ENCODE data around the gene RBM15. TPM values are rescaled to one million over a fixed set of nuclear protein-coding genes. Genes with fewer than 3 reads are reported as not detected.

The RBM15 gene, protein sequence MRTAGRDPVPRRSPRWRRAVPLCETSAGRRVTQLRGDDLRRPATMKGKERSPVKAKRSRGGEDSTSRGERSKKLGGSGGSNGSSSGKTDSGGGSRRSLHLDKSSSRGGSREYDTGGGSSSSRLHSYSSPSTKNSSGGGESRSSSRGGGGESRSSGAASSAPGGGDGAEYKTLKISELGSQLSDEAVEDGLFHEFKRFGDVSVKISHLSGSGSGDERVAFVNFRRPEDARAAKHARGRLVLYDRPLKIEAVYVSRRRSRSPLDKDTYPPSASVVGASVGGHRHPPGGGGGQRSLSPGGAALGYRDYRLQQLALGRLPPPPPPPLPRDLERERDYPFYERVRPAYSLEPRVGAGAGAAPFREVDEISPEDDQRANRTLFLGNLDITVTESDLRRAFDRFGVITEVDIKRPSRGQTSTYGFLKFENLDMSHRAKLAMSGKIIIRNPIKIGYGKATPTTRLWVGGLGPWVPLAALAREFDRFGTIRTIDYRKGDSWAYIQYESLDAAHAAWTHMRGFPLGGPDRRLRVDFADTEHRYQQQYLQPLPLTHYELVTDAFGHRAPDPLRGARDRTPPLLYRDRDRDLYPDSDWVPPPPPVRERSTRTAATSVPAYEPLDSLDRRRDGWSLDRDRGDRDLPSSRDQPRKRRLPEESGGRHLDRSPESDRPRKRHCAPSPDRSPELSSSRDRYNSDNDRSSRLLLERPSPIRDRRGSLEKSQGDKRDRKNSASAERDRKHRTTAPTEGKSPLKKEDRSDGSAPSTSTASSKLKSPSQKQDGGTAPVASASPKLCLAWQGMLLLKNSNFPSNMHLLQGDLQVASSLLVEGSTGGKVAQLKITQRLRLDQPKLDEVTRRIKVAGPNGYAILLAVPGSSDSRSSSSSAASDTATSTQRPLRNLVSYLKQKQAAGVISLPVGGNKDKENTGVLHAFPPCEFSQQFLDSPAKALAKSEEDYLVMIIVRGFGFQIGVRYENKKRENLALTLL
- total RNA-seq (2022; extraction: Qiagen RNA extraction; ENCODE audit: low read depth), result 7.4 to 10.0 TPM (median 7.9 TPM) in 5 replicates

DNA sequence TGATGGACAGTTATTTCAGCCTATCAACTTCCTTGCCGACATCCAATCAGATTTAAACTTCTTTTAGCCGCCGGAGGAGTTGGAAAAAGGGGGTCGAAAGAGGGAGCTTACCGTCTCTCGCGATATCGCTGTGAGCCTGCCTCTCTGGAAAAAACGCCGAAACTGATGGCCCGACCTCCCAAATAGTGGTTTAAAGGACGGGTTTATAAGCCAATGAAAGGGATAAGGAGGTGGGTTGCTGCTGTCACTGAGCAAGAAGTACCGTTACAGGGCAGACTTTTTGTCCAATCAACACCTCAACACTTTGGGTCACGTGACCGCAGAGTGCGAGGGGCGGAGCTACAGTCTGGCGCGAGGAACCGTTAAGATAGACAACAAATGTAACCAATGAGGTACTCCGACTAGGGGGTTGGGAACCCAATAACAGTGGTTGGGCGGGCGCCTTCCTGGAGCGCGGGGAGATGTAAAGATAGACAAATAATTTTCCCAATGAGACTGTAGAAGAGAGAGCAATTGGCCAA lies at the start of gene RBM15:
Gene RBM15, plus strand, starts transcription at position 492 of the 521 bp plus-strand sequence. Its CDS starts 29 bp downstream, at position 521.

DNA sequence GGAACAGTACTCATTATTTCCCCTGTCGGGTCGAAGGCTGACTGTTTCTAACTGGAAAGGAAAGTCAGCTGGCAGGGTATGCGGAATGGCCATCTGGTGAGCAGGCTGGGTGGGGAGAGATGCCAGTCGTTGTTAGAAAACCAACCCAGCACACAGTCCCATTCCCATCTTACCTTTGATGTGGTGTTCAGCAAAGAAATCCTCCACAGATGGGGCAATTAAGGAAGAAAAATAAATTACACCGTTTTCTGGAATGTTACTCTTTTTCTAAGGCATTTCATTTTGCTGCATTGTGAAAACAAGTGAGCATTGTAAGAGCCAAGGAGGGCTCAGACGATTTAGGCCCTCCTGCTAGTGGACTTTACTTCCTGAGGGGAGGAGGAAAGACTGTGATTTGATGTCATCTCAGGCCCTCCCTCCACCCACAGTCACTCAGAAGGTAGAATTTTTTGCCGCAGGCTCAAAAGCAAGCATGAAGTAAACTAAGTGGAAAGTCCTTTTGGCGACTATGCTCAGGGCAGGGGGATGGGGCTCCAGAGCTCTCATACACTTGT lies 51.6 kb downstream of the RBM15 start, which contains the start of gene SLC16A4:
Gene SLC16A4, minus strand, starts transcription at position 335 of the 554 bp plus-strand sequence. CDS start 1,703 bp downstream, outside the sequence.

Other genes with a start within 250 kb of the RBM15 start
- gene UBL4B, start 226.9 kb upstream of the RBM15 start, total RNA-seq (2022; extraction: Qiagen RNA extraction; ENCODE audit: low read depth), result not detected in 5 replicates
- 4.1 to 5.5 TPM (median 5.0 TPM) in 5 replicates for gene SLC6A17, start 188.9 kb upstream of the RBM15 start, total RNA-seq (2022; extraction: Qiagen RNA extraction; ENCODE audit: low read depth)
- gene KCNC4, start 129.1 kb upstream of the RBM15 start, total RNA-seq (2022; extraction: Qiagen RNA extraction; ENCODE audit: low read depth), result 2.1 to 4.7 TPM (median 4.3 TPM) in 5 replicates
- gene SLC16A4, start 51.6 kb downstream of the RBM15 start, total RNA-seq (2022; extraction: Qiagen RNA extraction; ENCODE audit: low read depth), result 26.3 to 41.1 TPM (median 37.0 TPM) in 5 replicates
- gene LAMTOR5, start 68.3 kb downstream of the RBM15 start, total RNA-seq (2022; extraction: Qiagen RNA extraction; ENCODE audit: low read depth), result 183 to 204 TPM (median 189 TPM) in 5 replicates
- not detected in 5 replicates for gene PROK1, start 111.8 kb downstream of the RBM15 start, total RNA-seq (2022; extraction: Qiagen RNA extraction; ENCODE audit: low read depth)
- gene KCNA10, start 179.8 kb downstream of the RBM15 start, total RNA-seq (2022; extraction: Qiagen RNA extraction; ENCODE audit: low read depth), result not detected in 5 replicates